CD4-positive, alpha-beta T cell treated with Interleukin-6 for 4 hours (primary cell): Measurements from ENCODE around the gene ANO4.
"Not testable (repeated sequence)": the region's sequence is repeated elsewhere in the genome, so short reads cannot be mapped to it uniquely, and the experiment has no call there.

ENCODE experiments used
- DNase-seq: peaks from one replicate; pipeline ENCODE4 v3.0.0-alpha.2; 2020; ENCODE audit warnings: mixed read lengths

ANO4 gene

GRCh38 chr12:100955139-100955538 lies 160.6 kb downstream of the ANO4 start:
- no peak for DNase-seq

GRCh38 chr12:100956311-100956852 lies 161.8 kb downstream of the ANO4 start:
- DNase-seq: no peak

- DNase-seq: no peak
Observed at GRCh38 chr12:100959481-100959880, 164.9 kb downstream of the ANO4 start.

DNA sequence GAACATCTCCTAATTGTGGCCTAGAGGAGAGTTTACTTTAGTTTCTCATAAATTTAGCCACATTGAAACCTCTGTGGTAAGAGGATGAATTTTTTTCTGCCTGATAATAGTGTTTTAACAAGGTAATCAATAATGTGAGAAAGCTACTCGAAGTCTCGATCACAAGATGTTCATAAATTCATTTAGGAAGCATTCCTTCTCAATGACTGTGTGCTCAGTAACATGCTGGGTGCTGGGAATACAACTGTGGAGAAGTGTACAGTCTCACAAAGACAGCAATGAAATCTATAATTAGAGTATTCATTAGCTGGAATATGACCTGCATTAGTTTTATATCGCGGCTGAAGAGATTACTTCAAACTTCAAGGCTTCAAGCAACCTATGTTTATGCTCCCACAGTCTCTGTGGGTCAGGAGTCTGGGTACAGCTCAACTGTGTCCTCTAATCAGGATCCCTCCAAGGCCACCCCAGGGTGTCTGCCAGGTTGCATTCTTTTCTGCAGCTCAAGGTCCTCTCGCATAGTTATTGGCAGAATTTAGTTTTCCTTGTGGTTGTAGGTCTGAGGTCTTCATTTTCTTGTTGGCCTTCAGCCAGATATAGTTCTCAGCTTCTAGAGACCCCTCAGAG lies 167.6 kb downstream of the ANO4 start:
- DNase-seq: no peak

DNA sequence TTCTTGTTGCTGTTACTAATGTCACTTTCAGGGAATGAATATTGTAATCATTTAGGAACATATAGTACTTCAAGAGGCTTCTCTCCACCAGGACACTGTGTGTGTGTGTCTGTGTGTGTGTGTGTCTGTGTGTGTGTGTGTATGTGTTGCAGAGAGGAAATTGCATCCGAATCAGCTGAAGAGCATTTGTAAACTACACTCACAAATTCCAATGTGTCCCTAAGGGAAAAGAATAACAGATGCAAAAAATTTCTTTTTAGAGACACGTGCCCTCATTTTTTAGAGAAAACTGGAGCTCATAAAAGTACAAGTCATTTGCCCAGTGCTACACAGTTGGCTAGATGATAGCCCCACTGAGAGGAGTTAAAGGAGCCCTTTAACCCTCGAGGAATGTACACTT lies 168.8 kb downstream of the ANO4 start:
- DNase-seq: no peak

DNA sequence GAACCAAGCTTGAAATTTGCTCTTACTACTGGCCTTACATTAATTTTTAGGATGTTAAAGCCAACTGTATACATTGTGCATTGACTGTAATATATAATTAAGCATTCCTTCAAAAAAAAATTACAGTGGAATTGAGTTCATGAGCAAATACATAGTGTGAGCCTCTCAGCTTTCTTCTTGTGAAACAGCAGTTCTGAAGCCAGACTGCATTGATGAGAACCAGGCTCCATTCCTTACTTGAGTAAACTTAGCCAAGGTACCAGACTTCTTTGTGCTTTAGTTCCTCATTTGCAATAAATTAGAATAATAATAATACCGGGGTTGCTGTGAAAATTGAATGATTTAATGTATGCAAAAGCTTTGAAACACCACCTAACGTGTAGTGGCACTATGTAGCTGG lies 169.5 kb downstream of the ANO4 start:
- no peak for DNase-seq

- no peak for DNase-seq
Observed at GRCh38 chr12:100967189-100967588, 172.6 kb downstream of the ANO4 start.

DNA sequence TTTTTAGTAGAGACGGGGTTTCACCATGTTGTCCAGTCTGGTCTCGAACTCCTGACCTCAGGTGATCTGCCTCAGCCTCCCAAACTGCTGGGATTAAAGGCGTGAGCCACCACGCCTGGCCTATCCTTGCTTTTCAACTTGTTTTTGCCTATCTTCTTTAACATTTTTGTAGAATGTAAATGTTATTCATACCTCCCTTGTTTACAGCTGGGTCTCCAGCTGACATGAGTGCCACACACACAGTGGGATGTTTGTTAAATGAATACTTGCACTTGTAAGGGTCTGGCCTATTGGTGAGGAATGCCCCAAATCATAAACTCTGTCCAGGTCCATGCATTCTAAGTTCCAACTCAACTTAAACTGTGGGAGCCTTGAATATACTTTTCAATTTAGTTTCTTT lies 176.3 kb downstream of the ANO4 start:
- no peak for DNase-seq

- DNase-seq: no peak
Observed at GRCh38 chr12:100972121-100972520, 177.5 kb downstream of the ANO4 start.

- no peak for DNase-seq
Observed at GRCh38 chr12:100974341-100974740, 179.8 kb downstream of the ANO4 start.

GRCh38 chr12:100974747-100975146 lies 180.2 kb downstream of the ANO4 start:
- DNase-seq: no peak

DNA sequence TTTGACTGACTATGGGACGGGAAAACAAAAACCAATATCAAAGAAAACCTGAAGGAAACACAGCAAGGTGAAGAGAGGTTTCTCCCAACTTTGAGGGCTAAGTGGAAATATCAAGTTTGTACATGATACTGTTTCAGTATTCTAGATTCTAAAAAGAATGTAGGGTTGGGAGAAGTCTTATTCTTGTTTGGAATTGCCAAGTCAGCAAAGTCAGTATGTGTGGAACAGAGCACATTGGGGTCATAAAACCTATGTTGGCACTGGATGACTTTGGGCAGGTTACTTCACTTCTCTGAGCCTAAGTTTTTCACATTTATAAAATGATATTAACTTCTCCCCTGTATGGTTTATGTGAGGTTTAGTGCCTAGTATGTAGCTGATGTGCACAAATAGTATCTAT lies 182.2 kb downstream of the ANO4 start:
- DNase-seq: no peak

DNA sequence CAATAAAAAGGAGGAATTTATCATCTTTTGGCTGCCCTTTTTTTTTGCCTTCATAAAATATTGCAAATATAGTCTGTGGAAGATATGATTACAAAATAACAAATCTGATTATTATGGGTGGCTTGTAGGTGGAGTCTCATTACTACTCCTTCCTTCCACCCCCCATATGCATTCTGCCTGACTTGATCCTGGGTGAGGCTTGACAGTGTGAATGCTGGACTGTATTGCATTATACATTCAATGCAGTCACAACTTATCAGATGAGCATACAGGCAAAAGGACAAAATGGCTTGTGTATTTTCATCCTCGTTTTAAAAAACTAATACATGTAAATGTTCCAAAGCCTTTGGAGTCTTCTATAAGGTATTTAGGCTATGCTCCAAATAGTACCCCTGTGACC lies 186.3 kb downstream of the ANO4 start:
- DNase-seq: no peak

DNA sequence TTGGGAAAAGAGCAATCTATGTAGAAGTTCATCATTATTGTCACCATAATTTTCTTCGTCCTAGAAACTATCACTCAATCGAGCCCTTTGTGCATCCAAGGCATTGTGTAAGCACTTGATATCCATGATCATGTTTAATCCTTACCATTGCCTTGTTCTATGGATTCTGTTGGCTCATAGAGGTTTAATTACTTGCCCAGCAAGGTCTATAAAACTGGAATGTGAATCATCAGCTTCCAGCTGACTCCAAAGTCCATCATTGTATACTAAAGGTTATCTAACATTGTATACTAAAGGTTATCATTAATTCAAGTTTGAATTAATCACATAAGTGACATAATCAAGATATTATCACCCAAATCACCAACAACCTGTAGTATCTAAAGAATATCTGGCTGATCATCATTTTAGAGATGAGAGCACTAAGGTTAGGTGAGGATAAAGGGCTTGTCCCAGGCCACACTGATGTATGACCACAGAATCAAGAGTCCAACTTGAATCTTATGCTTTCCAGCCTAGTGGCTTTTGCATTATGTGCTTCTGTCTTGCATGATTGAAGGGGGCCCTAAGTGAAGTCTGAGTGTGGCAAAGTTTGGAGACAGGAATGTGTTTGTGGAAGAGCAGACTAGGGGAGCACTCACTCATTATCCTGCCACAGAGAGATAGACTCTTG lies 188.1 kb downstream of the ANO4 start:
- DNase-seq: no peak

DNA sequence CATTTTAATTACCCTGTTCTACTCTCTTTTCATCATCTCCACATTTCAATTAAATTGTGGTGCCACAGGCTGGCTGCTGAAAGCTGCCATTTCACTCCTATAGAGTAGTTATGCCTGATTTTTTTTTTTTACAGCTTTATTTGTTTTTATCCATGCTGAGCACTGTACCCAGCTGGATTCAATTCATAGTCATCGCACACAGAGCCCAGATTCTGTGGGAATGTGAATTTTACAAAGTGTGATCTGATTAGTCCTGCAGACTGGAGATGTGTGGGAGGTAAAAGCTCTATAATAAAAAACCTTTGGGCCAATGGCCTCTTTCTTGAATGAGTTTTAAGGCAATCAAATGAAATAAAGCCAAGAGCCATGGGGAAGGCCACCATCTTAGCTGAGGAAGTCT lies 190.2 kb downstream of the ANO4 start:
- no peak for DNase-seq

DNA sequence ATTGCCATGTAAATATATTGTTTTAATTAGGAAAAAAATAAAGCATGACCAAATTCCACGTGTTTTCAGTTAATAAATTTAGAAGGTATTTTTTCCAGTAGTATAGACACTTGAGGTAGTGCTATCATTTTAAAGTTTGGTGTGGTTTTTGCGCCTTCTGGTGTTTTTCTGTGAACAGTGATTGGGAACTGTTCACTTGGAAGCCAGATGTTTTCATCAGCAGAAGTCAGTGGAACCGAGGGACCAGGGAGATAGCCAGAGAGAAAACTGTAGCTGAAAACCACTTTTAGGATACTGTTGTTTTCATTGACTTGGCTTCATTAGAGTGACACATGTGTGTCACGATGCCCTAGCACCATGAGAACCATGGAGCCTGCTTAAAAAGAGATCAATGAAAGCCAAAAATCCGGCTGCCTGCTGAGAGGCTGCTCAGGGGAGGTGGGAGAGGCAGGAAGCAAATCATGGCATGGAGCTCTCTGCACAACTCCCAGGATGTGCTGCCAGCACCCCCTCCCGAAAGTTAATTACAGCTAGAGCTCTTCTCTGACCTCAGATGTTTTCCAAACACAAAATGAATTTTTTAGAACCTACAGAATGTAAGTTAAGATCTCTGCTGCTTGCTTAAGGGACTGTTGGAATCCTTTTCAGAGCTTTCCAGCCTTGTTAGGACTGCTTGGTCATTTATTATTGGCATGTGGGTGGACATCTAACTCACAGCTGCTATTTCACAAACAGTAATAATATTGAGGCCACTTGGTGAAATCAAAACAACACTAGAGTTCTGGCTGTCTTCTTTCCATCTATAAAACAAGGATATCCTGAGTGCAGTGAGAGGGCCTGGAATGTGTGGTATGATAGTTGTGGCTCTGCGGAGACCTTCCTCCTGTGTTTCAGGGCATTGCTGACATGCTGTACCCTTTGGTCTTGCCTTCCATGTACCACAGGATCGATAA lies 192.3 kb downstream of the ANO4 start:
- DNase-seq: no peak

- DNase-seq: no peak
Observed at GRCh38 chr12:100987552-100988521, 193.3 kb downstream of the ANO4 start.

GRCh38 chr12:100989509-100989908 lies 194.9 kb downstream of the ANO4 start:
- DNase-seq: not testable (repeated sequence)

GRCh38 chr12:100991102-100991501 lies 196.5 kb downstream of the ANO4 start:
- no peak for DNase-seq

GRCh38 chr12:100992194-100992593 lies 197.6 kb downstream of the ANO4 start:
- DNase-seq: no peak

DNA sequence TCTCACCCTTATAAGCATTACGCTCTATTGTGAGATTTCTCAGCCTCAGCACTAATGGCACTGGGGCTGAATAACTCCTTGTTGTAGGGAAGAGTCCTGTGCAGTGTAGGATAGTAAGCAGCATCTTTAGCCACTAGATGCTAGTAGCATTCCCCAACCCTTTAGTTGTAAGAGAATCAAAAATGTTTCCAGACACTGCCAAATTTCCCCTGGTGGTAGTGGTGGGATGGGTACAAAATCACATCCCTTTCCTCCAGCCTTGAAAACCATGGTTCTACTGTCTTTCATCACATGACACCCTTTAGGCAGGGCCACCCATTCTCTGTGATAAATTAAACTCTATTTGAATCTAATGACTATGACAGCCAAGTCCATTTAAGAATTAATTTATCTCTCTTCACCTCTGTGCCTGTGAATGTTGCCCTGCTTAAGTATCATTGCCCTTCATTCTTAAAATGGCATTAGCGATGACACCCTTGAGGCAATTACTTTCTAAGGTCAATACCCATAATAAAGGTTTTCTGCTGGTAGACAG lies 199.4 kb downstream of the ANO4 start:
- no peak for DNase-seq

- no peak for DNase-seq
Observed at GRCh38 chr12:100995201-100995600, 200.6 kb downstream of the ANO4 start.
